Glutamatergic neuron (in vitro differentiated cells): Measurements from ENCODE around the gene CHD2. TPM values are rescaled to one million over a fixed set of nuclear protein-coding genes. Genes with fewer than 3 reads are reported as not detected.

ENCODE experiments used
- DNase-seq: peaks from one replicate; pipeline ENCODE4 v3.0.0; 2022
- H3K27ac Mint-ChIP-seq: one replicate; pipeline ENCODE4 v1.8.0; 2020; ENCODE audit warnings: mild to moderate bottlenecking, mixed read lengths, inconsistent platforms; ENCODE audit not compliant: unreplicated experiment
- H3K27me3 Mint-ChIP-seq: one replicate; pipeline ENCODE4 v1.8.0; 2020; ENCODE audit warnings: mild to moderate bottlenecking, moderate library complexity, mixed read lengths, inconsistent platforms; ENCODE audit not compliant: unreplicated experiment
- H3K36me3 Mint-ChIP-seq: one replicate; pipeline ENCODE4 v1.8.0; 2020; ENCODE audit warnings: mild to moderate bottlenecking, mixed read lengths, inconsistent platforms; ENCODE audit not compliant: unreplicated experiment
- H3K4me1 Mint-ChIP-seq: one replicate; pipeline ENCODE4 v1.8.0; 2020; ENCODE audit warnings: mild to moderate bottlenecking, low read depth, mixed read lengths, inconsistent platforms; ENCODE audit not compliant: unreplicated experiment
- H3K4me3 Mint-ChIP-seq: one replicate; pipeline ENCODE4 v1.8.0; 2020; ENCODE audit warnings: mild to moderate bottlenecking, mixed read lengths, inconsistent platforms; ENCODE audit not compliant: unreplicated experiment
- H3K9me3 Mint-ChIP-seq: one replicate; pipeline ENCODE4 v1.8.0; 2020; ENCODE audit warnings: mild to moderate bottlenecking, moderate library complexity, mixed read lengths, inconsistent platforms; ENCODE audit not compliant: unreplicated experiment
- total RNA-seq: library from RNA; stranded (reverse); fragmentation: NEBNext Ultra II Directional; extraction: Animal tissue kit (Norgen Biotek cat#: 25700); gene quantifications from one replicate; pipeline ENCODE4 v1.2.1, GENCODE V29; 2021; ENCODE audit not compliant: unreplicated experiment
- TF ChIP-seq, protein P1 (sequence below): fragments of 200-600 bp; sonication (generic); IDR thresholded peaks from one replicate; pipeline ENCODE4 v1.5.0; 2021; ENCODE audit not compliant: partially characterized antibody, unreplicated experiment

The CHD2 gene
- total RNA-seq, 1 donor from 2014 or later, result 201 TPM

DNA sequence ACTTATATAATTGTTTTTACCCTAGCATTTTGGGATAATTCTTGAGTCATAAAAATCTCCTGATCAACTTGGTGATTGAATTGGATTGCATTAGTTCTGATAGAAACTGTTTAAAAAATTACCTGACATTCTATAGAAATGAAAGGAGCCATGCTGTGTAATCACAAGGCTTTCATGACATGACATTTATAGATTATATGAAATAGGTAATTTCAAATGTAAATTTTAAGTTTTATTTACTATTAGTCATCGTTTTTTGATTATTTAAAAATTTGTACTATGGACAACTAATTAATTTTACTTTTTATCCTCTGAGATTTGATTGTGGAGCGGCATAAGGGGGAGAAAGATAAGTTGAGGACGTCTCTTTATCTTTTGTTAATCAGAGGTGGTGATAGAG, 12.3 kb upstream of the CHD2 start:
- H3K27me3 Mint-ChIP-seq, result peaks cover 12% of the 10 kb centered on the region
- peaks cover 15% of the 10 kb centered on the region for H3K9me3 Mint-ChIP-seq
- peak overlapping the region; percentile 12 for H3K27ac Mint-ChIP-seq

DNA sequence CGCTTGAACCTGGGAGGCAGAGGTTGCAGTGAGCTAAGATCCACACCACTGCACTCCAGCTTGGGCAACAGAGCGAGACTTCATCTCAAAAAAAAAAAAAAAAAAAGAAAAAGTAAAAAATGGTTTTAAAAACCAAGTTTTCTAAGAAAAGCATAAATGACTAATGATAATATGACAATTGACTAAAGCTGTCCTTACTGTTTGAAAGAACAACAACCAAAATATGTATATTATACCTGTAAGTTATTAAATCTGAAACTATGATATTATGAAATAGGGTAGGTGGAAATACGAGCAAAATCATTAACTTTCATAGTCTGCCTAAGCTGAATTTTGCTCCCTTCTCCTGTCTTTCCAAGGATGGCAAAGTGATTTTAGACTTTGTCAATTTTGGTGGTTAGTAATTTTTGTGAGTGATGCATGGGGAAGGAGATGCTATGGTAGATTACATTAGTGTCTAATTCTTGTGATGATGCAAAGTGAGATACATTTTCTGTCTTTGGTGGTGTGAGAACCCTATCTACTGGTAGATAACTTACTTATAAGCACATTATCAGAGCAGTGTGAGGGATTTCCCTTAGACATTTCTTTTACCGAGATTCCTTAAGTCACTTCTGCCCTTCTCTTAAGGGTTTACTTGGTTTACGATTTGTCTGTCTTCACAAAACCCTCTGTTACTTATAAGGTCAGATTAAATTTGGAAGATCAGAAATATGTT, 10.6 kb upstream of the CHD2 start:
- Mint-ChIP-seq H3K27ac (peak overlapping the region; percentile 66), H3K4me1 (peaks cover 22% of the 10 kb centered on the region), H3K36me3 (no peaks in the 10 kb centered on the region), H3K4me3 (peak overlapping the region; percentile 28), H3K27me3 (peaks cover 3% of the 10 kb centered on the region), H3K9me3 (peaks cover 3% of the 10 kb centered on the region)
- TF ChIP-seq, protein P1, sequence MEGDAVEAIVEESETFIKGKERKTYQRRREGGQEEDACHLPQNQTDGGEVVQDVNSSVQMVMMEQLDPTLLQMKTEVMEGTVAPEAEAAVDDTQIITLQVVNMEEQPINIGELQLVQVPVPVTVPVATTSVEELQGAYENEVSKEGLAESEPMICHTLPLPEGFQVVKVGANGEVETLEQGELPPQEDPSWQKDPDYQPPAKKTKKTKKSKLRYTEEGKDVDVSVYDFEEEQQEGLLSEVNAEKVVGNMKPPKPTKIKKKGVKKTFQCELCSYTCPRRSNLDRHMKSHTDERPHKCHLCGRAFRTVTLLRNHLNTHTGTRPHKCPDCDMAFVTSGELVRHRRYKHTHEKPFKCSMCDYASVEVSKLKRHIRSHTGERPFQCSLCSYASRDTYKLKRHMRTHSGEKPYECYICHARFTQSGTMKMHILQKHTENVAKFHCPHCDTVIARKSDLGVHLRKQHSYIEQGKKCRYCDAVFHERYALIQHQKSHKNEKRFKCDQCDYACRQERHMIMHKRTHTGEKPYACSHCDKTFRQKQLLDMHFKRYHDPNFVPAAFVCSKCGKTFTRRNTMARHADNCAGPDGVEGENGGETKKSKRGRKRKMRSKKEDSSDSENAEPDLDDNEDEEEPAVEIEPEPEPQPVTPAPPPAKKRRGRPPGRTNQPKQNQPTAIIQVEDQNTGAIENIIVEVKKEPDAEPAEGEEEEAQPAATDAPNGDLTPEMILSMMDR, result no peak
- no peak for DNase-seq

More for the DNA sequence above, 12.3 kb upstream of the CHD2 start:
- Mint-ChIP-seq H3K4me1 (peaks cover 22% of the 10 kb centered on the region), H3K36me3 (peaks cover 9% of the 10 kb centered on the region), H3K4me3 (peak overlapping the region; percentile 67)
- TF ChIP-seq, protein P1, result no peak
- no peak for DNase-seq

DNA sequence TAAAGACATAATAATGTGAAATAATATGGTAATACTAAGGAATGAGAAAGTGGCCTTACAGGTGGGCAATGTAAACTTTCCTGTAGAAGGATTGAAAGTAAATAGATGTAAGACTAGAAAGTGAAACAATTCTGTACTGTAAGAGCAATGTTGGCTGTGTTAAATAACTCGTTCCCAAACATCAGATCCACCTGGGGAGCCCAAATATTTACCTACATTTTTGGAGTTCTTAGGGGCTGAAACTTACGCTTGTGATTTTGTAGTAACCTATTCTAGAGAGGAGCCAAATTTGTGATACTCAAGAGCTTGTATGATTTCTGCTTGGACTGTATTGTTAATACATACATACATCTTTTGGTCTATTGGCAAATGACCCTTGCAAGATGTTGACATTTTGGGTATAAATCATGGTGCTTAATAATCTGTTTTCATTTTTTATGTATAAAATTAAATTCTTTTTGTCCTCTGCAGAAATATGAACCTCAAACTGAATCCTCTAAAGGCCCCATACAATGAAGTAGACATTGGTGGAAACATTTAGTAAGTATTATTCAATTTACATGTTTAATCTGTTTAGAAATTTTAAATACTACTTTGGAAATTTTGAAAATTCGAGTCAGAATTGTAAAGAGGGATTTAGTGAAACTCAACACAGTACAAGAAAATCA, 8.5 kb upstream of the CHD2 start:
- H3K4me3 Mint-ChIP-seq, result no peak overlapping the region
- H3K4me1 Mint-ChIP-seq, result peaks cover 21% of the 10 kb centered on the region
- no peaks in the 10 kb centered on the region for H3K36me3 Mint-ChIP-seq
- DNase-seq, result no peak
- H3K27me3 Mint-ChIP-seq, result no peaks in the 10 kb centered on the region
- H3K9me3 Mint-ChIP-seq, result peaks cover 1% of the 10 kb centered on the region
- TF ChIP-seq, protein P1, result no peak
- H3K27ac Mint-ChIP-seq, result peak overlapping the region; percentile 22

DNA sequence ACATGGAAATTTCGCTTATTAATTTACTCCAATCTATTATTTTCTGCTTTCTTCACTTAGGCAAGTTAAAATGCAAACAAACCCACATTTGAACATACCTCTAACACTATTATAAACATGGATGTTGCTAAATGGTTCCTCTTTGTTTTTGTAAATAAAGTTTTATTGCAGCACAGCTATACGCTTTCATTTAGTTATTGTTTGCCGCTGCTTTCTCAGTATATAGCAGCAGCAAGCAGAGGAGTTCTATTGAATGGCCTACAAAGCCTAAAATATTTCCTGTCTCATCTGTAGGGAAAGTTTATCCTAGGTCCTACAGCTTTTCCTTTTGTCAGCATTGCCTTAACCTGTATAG, 7.9 kb upstream of the CHD2 start:
- H3K27me3 Mint-ChIP-seq, result no peaks in the 10 kb centered on the region
- H3K36me3 Mint-ChIP-seq, result no peaks in the 10 kb centered on the region
- TF ChIP-seq, protein P1, result no peak
- no peak overlapping the region for H3K27ac Mint-ChIP-seq
- DNase-seq, result no peak
- H3K4me1 Mint-ChIP-seq, result peaks cover 17% of the 10 kb centered on the region
- H3K4me3 Mint-ChIP-seq, result no peak overlapping the region
- peaks cover 1% of the 10 kb centered on the region for H3K9me3 Mint-ChIP-seq

DNA sequence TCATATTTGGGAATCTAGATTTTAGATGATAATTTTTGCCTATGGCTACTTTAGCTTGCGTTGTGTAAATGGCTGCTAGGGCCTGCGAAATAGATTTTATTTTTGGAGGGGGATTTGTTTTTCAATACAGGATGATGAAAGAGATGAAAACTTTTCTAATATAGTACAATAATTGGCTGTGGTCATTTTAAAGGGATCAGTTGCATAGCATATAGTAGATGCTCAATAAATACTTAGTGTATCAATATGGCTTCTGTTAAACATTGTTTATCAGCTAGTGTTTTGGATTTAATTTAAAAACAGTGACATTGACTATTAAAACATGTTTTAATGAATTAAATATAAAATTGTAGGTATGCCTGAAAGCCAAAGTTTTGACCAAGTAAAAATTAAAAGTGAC, 6.9 kb upstream of the CHD2 start:
- Mint-ChIP-seq H3K27ac (no peak overlapping the region), H3K27me3 (no peaks in the 10 kb centered on the region), H3K9me3 (peaks cover 2% of the 10 kb centered on the region), H3K4me1 (peaks cover 10% of the 10 kb centered on the region), H3K36me3 (no peaks in the 10 kb centered on the region), H3K4me3 (no peak overlapping the region)
- TF ChIP-seq, protein P1, result no peak
- DNase-seq, result no peak
